Left ventricle myocardium inferior (tissue), 1 donor: Measurements from ENCODE around the gene EIF4B. TPM values are rescaled to one million over a fixed set of nuclear protein-coding genes. Genes with fewer than 3 reads are reported as not detected.

Experiments
- DNase-seq: peaks from one replicate; pipeline ENCODE4 v3.0.0-alpha.2; 2020
- H3K27ac ChIP-seq: fragments of 200-600 bp; replicated peaks from 2 replicates; pipeline ENCODE4 v1.8.0; 2021
- H3K27me3 ChIP-seq: fragments of 200-600 bp; 2 replicates; pipeline ENCODE4 v1.8.0; 2021; ENCODE audit warnings: low read depth
- H3K36me3 ChIP-seq: fragments of 200-600 bp; 2 replicates; pipeline ENCODE4 v1.8.0; 2021
- H3K4me1 ChIP-seq: fragments of 200-600 bp; 2 replicates; pipeline ENCODE4 v1.8.0; 2021
- H3K4me3 ChIP-seq: fragments of 200-600 bp; 2 replicates; pipeline ENCODE4 v1.8.0; 2021; ENCODE audit warnings: mild to moderate bottlenecking, moderate library complexity
- H3K9me3 ChIP-seq: fragments of 200-600 bp; replicated peaks from 2 replicates; pipeline ENCODE4 v1.8.0; 2021
- intact Hi-C: fragments of 100-400 bp; cut with micrococcal nuclease; formaldehyde crosslinking; loops from one replicate; pipeline ENCODE4 v1.11.0; 2022
- total RNA-seq: library from RNA; stranded (reverse); fragmentation: NEBNext Ultra II Directional; extraction: Animal tissue kit (Norgen Biotek cat#: 25700); gene quantifications from one replicate; pipeline ENCODE4 v1.2.1, GENCODE V29; 2021
- TF ChIP-seq, protein P1 (sequence below): fragments of 200-600 bp; IDR thresholded peaks from 2 replicates; pipeline ENCODE4 v1.8.0; 2021; ENCODE audit warnings: antibody characterized with exemption, mild to moderate bottlenecking, borderline replicate concordance
- donor health status: DM: no; HTN: yes; CAD: no; lungs with severe emphysema.

EIF4B gene
- total RNA-seq, 1 donor from 2014 or later = 390 TPM

DNA sequence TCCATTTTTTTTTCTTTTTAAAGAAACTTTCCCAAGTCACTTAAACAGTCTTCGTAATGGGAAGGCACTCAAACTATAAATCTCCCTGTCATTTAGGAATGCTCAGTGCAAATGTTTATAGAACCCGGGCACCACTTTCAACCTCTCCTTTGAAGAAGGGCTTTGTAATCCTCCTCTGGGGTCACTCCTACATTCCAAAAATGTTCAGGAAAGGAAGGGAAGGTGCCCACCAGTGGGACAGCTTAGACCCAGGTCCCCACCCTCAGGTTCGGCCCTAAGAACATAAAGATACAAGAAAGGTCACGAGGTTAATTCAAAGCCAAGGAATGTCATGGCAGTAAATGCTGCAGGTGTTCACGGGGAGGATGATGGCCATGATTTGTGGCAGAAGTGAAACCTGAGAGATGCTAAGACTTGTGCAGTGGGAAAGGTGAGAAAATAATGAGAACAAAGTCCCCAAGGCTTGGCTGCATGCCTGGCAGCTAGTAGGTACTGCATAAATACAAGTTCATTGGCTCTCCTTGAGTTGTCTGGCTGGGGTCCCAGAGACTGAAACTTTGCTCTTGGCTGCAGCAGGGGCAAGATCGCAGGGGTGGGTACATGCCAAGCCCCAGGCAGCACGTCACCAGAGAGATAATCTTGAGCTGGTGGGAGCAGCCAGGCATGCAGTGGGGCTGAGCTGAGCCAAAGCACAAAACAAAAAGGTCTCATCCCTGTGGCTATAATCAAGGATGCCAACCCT, 36.3 kb upstream of the EIF4B start:
- intact Hi-C loops = loop anchor here (5.0 to 10.0 kb wide), 2 partner anchors 73 to 385 kb away; no protein-coding TSS in a partner anchor
- TF ChIP-seq, protein P1, sequence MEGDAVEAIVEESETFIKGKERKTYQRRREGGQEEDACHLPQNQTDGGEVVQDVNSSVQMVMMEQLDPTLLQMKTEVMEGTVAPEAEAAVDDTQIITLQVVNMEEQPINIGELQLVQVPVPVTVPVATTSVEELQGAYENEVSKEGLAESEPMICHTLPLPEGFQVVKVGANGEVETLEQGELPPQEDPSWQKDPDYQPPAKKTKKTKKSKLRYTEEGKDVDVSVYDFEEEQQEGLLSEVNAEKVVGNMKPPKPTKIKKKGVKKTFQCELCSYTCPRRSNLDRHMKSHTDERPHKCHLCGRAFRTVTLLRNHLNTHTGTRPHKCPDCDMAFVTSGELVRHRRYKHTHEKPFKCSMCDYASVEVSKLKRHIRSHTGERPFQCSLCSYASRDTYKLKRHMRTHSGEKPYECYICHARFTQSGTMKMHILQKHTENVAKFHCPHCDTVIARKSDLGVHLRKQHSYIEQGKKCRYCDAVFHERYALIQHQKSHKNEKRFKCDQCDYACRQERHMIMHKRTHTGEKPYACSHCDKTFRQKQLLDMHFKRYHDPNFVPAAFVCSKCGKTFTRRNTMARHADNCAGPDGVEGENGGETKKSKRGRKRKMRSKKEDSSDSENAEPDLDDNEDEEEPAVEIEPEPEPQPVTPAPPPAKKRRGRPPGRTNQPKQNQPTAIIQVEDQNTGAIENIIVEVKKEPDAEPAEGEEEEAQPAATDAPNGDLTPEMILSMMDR = no peak

DNA sequence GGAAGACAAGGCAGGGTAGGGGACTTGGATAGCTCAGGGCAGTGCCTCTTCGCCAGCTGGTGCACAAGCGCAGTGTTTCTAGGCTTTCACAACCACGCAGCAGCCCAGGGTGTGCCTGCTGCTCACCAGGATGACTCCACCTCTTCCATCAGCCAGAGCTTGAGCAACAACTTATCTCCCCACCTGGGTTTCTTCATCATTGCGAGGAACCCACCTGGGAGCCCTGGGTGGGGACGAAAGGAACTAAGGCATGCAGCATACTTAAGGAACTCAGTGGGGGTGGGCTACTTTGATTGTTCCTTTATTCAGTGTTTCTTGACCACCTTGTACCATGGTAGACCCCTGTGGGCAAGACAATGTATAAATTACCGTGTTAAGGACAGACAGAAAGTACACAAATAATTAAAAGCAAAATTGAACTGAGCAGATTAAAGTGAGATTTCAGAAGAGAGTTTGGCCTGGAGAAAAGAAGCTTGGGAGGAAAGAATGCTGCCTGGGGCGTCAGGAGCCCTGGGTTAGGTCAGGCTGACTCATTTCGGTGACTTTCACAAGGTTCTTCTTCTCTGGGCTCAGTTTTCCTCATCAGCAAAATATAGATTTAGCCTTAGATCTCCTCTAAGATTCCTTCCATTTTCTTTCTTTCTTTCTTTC, 34.5 kb upstream of the EIF4B start:
- intact Hi-C loops = loop anchor here (5.0 to 10.0 kb wide), 2 partner anchors 75 to 387 kb away; no protein-coding TSS in a partner anchor

More for the DNA sequence above, 36.3 kb upstream of the EIF4B start:
- H3K4me1 ChIP-seq = peaks cover 4% of the 10 kb centered on the region
- H3K9me3 ChIP-seq = no peaks in the 10 kb centered on the region
- no peaks in the 10 kb centered on the region for H3K36me3 ChIP-seq
- peaks cover 25% of the 10 kb centered on the region for H3K27me3 ChIP-seq
- H3K27ac ChIP-seq = no peak overlapping the region
- no peak overlapping the region for H3K4me3 ChIP-seq
- DNase-seq = peak; percentile 28

DNA sequence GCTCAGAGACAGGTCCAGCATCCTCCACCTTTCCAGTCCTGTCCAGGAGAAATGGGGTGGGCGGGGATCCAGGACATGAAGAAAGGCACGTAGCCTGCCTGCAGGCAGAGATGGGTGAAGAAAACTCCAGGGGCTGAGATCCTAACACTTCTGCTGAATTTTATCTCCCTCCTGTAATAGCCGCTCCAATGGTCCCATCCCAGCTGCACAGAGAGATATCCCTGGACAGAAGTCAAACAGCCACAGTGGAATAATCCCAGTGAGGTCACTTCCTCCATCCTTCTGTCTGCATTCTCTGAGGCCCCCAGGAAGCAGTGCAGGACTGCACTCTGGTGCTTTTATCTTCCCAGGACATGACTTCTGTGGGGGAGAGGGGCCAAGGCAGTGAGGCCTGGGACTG, 31.1 kb upstream of the EIF4B start:
- intact Hi-C loops = loop anchor here (10.0 kb wide), 1 partner anchor 390 kb away; no protein-coding TSS in a partner anchor
- no peaks in the 10 kb centered on the region for H3K9me3 ChIP-seq
- H3K27ac ChIP-seq = peak overlapping the region; percentile 15
- peaks cover 51% of the 10 kb centered on the region for H3K27me3 ChIP-seq
- no peak overlapping the region for H3K4me3 ChIP-seq
- H3K4me1 ChIP-seq = peaks cover 10% of the 10 kb centered on the region
- DNase-seq = no peak
- TF ChIP-seq, protein P1 = no peak
- no peaks in the 10 kb centered on the region for H3K36me3 ChIP-seq

More for the DNA sequence above, 34.5 kb upstream of the EIF4B start:
- Histone ChIP-seq H3K27ac (no peak overlapping the region), H3K9me3 (no peaks in the 10 kb centered on the region), H3K27me3 (peaks cover 24% of the 10 kb centered on the region), H3K36me3 (no peaks in the 10 kb centered on the region), H3K4me3 (no peak overlapping the region), H3K4me1 (peaks cover 10% of the 10 kb centered on the region)
- DNase-seq = no peak
- TF ChIP-seq, protein P1 = no peak

DNA sequence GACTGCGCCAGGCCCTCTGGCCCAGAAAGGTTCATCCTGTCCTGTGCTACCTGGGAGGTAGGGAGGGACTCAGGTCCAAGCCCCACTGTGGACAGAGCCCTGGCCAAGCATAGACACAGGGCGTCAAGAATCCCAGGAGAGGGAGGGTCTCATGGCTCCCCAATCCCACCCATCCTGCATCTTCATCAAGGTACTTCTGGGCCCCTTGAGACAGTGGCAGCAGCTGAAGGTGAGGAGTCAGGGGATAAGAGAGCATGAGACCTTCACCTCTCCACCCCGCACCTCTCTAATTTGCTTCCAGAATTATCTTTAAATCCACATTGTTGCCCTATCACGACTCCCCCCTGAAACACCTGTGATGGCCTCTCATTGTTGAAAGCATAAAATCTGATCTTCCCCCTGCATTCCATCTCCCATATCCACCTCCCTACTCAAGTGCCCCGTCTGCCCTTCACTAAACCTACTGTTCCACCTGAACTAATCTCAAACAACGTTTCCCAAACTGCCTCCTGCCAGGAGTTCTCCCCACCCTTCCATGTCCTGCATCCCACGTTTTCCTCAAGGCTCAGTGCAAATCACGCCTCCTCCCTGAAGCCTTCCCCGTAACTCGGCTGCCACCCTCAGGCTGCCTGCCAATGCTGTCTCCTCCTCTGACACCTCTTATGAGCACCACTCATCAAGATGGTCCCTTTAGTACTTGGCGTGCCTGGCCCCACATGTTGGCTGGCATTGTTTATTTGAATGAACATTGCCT, 30.3 kb upstream of the EIF4B start:
- Histone ChIP-seq H3K4me3 (no peak overlapping the region), H3K27ac (peak overlapping the region; percentile 15), H3K9me3 (no peaks in the 10 kb centered on the region), H3K36me3 (no peaks in the 10 kb centered on the region), H3K4me1 (peaks cover 10% of the 10 kb centered on the region), H3K27me3 (peaks cover 52% of the 10 kb centered on the region)
- intact Hi-C loops = loop anchor here (10.0 kb wide), 1 partner anchor 391 kb away; no protein-coding TSS in a partner anchor
- no peak for DNase-seq
- TF ChIP-seq, protein P1 = no peak

DNA sequence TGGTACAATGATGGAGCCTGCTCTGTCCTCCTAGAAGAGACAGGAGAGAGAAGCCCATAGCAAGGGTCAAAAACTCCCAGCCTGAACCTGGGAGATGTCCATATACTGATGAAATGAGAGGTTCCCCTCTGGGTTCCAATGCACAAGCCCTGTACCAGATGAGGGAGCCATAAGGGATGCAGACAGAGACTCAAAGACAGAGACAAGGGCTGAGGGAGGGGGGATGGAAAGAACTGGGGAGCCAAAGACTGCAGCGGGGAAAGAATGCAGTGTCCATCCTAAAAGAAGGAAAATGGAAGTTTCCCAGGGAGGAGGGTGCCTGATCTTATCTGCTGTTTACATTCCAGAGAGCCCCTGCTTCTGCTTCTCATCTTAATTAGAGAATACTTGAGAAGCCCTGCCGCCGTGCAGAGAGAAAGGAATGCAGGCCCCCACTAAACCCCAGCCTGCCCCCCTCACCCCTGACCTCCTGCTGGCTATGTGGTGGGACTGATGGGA, 29.6 kb upstream of the EIF4B start:
- H3K27ac ChIP-seq = no peak overlapping the region
- DNase-seq = no peak
- no peaks in the 10 kb centered on the region for H3K9me3 ChIP-seq
- TF ChIP-seq, protein P1 = no peak
- H3K36me3 ChIP-seq = no peaks in the 10 kb centered on the region
- peaks cover 52% of the 10 kb centered on the region for H3K27me3 ChIP-seq
- peaks cover 10% of the 10 kb centered on the region for H3K4me1 ChIP-seq
- intact Hi-C loops = loop anchor here (10.0 kb wide), 1 partner anchor 392 kb away; no protein-coding TSS in a partner anchor
- no peak overlapping the region for H3K4me3 ChIP-seq
